ENCODE data around the gene BARHL1. TPM values are rescaled to one million over a fixed set of nuclear protein-coding genes. Genes with fewer than 3 reads are reported as not detected.

The BARHL1 gene
- total RNA-seq, 2 experiments from 2014 or later = not detected

- DNase-seq = no peak
- no peak overlapping the region for H3K4me3 Mint-ChIP-seq
- H3K27ac Mint-ChIP-seq = no peak overlapping the region
- H3K27me3 Mint-ChIP-seq (ENCODE audit: low read depth) = no peaks in the 10 kb centered on the region
- CTCF ChIA-PET = no interaction called here
- intact Hi-C loops (cut with micrococcal nuclease) = no loop called here
- peaks cover 37% of the 10 kb centered on the region for H3K36me3 Mint-ChIP-seq (ENCODE audit: low read depth)
- H3K9me3 Mint-ChIP-seq = no peaks in the 10 kb centered on the region
- no peaks in the 10 kb centered on the region for H3K4me1 Mint-ChIP-seq (ENCODE audit: low read depth)
Measured at GRCh38 chr9:132631685-132632084, 49.3 kb downstream of the BARHL1 start.

- Mint-ChIP-seq H3K27ac (no peak overlapping the region), H3K27me3 (ENCODE audit: low read depth) (no peaks in the 10 kb centered on the region), H3K36me3 (ENCODE audit: low read depth) (peaks cover 38% of the 10 kb centered on the region), H3K4me1 (ENCODE audit: low read depth) (no peaks in the 10 kb centered on the region), H3K4me3 (no peak overlapping the region), H3K9me3 (no peaks in the 10 kb centered on the region)
- CTCF ChIA-PET = no interaction called here
- intact Hi-C loops (cut with micrococcal nuclease) = no loop called here
- no peak for DNase-seq
Measured at GRCh38 chr9:132632413-132633129, 50.2 kb downstream of the BARHL1 start.

- no peaks in the 10 kb centered on the region for H3K9me3 Mint-ChIP-seq
- no peak overlapping the region for H3K4me3 Mint-ChIP-seq
- no peaks in the 10 kb centered on the region for H3K4me1 Mint-ChIP-seq (ENCODE audit: low read depth)
- CTCF ChIA-PET = interaction anchor here (0.5 kb wide), 1 partner anchor 247 kb away, joined by 3 read pairs; no protein-coding TSS in a partner anchor
- DNase-seq = no peak
- H3K27ac Mint-ChIP-seq = no peak overlapping the region
- no peaks in the 10 kb centered on the region for H3K27me3 Mint-ChIP-seq (ENCODE audit: low read depth)
- intact Hi-C loops (cut with micrococcal nuclease) = no loop called here
- H3K36me3 Mint-ChIP-seq (ENCODE audit: low read depth) = peaks cover 37% of the 10 kb centered on the region
Measured at GRCh38 chr9:132634327-132634726, 51.9 kb downstream of the BARHL1 start.

- Mint-ChIP-seq H3K27me3 (ENCODE audit: low read depth) (no peaks in the 10 kb centered on the region), H3K4me3 (no peak overlapping the region), H3K36me3 (ENCODE audit: low read depth) (peaks cover 35% of the 10 kb centered on the region), H3K9me3 (no peaks in the 10 kb centered on the region), H3K4me1 (ENCODE audit: low read depth) (no peaks in the 10 kb centered on the region), H3K27ac (no peak overlapping the region)
- intact Hi-C loops (cut with micrococcal nuclease) = no loop called here
- DNase-seq = no peak
- CTCF ChIA-PET = no interaction called here
Measured at GRCh38 chr9:132637351-132637750, 54.9 kb downstream of the BARHL1 start.

GRCh38 chr9:132637801-132638200 is 55.4 kb downstream of the BARHL1 start:
- no peak overlapping the region for H3K4me3 Mint-ChIP-seq
- no peak for DNase-seq
- H3K9me3 Mint-ChIP-seq = no peaks in the 10 kb centered on the region
- no peaks in the 10 kb centered on the region for H3K4me1 Mint-ChIP-seq (ENCODE audit: low read depth)
- H3K27me3 Mint-ChIP-seq (ENCODE audit: low read depth) = no peaks in the 10 kb centered on the region
- peaks cover 36% of the 10 kb centered on the region for H3K36me3 Mint-ChIP-seq (ENCODE audit: low read depth)
- no peak overlapping the region for H3K27ac Mint-ChIP-seq
- CTCF ChIA-PET = no interaction called here
- intact Hi-C loops (cut with micrococcal nuclease) = no loop called here

GRCh38 chr9:132638240-132638639 is 55.8 kb downstream of the BARHL1 start:
- no peak for DNase-seq
- no peaks in the 10 kb centered on the region for H3K9me3 Mint-ChIP-seq
- intact Hi-C loops (cut with micrococcal nuclease) = no loop called here
- CTCF ChIA-PET = no interaction called here
- H3K4me1 Mint-ChIP-seq (ENCODE audit: low read depth) = no peaks in the 10 kb centered on the region
- H3K27ac Mint-ChIP-seq = no peak overlapping the region
- no peak overlapping the region for H3K4me3 Mint-ChIP-seq
- no peaks in the 10 kb centered on the region for H3K27me3 Mint-ChIP-seq (ENCODE audit: low read depth)
- peaks cover 41% of the 10 kb centered on the region for H3K36me3 Mint-ChIP-seq (ENCODE audit: low read depth)

- Mint-ChIP-seq H3K27me3 (ENCODE audit: low read depth) (no peaks in the 10 kb centered on the region), H3K27ac (no peak overlapping the region), H3K4me3 (no peak overlapping the region), H3K4me1 (ENCODE audit: low read depth) (no peaks in the 10 kb centered on the region), H3K36me3 (ENCODE audit: low read depth) (peaks cover 43% of the 10 kb centered on the region), H3K9me3 (no peaks in the 10 kb centered on the region)
- CTCF ChIA-PET = no interaction called here
- intact Hi-C loops (cut with micrococcal nuclease) = no loop called here
- no peak for DNase-seq
Measured at GRCh38 chr9:132639322-132639721, 56.9 kb downstream of the BARHL1 start.

Other genes with a start within 250 kb of the BARHL1 start
- gene SETX, start 227.6 kb upstream of the BARHL1 start, total RNA-seq = 10 to 100 TPM; 26.4 to 26.7 TPM
- 10 to 100 TPM; 27.1 to 29.9 TPM for gene TTF1, start 175.8 kb upstream of the BARHL1 start, total RNA-seq
- gene CFAP77, start 172.4 kb upstream of the BARHL1 start, total RNA-seq = not detected
- 10 to 100 TPM; 13.7 to 15.0 TPM for gene DDX31, start 87.4 kb downstream of the BARHL1 start, total RNA-seq
- gene GTF3C4, start 87.9 kb downstream of the BARHL1 start, total RNA-seq = 1 to 10 TPM; 8.2 to 9.4 TPM

Measured in activated naive CD4-positive, alpha-beta T cell treated with anti-CD3 and anti-CD28 coated beads for 36 hours (primary cell).